Measurements from ENCODE around the gene PI4K2A.

GRCh38 chr10:97669571-97669970, 29.1 kb downstream of the PI4K2A start:
- TF ChIP-seq POLR2A (IDR thresholded peaks at IDR 0.05; ENCODE audit: low read depth, low read length) (no peak), TAF1 (IDR thresholded peaks at IDR 0.05; ENCODE audit: borderline replicate concordance, low read depth, low read length) (no peak)
